Measurements from ENCODE around the gene STARD5. TPM values are rescaled to one million over a fixed set of nuclear protein-coding genes. Genes with fewer than 3 reads are reported as not detected.

The STARD5 gene
- polyA plus RNA-seq, 3 donors: 3.3 to 5.7 (median 5.3) TPM

GRCh38 chr15:81339321-81339720 is 15.4 kb upstream of the STARD5 start:
- no peak for DNase-seq (ENCODE audit: extremely low read depth in 1 of 11, low read depth in 9 of 11, low spot score in 4 of 11)

- DNase-seq (ENCODE audit: extremely low read depth in 1 of 11, low read depth in 9 of 11, low spot score in 4 of 11): peak in 7 of 11 donors; percentile 17 to 46 (median 34)
Measured at GRCh38 chr15:81338170-81339007, 14.4 kb upstream of the STARD5 start.

- no peak for DNase-seq (ENCODE audit: extremely low read depth in 1 of 11, low read depth in 9 of 11, low spot score in 4 of 11)
Measured at GRCh38 chr15:81337713-81338157, 13.8 kb upstream of the STARD5 start.

GRCh38 chr15:81337241-81337640 is 13.3 kb upstream of the STARD5 start:
- no peak for DNase-seq (ENCODE audit: extremely low read depth in 1 of 11, low read depth in 9 of 11, low spot score in 4 of 11)

GRCh38 chr15:81336568-81336967 is 12.6 kb upstream of the STARD5 start:
- DNase-seq (ENCODE audit: extremely low read depth in 1 of 11, low read depth in 9 of 11, low spot score in 4 of 11): no peak

GRCh38 chr15:81335631-81336030 is 11.7 kb upstream of the STARD5 start:
- DNase-seq (ENCODE audit: extremely low read depth in 1 of 11, low read depth in 9 of 11, low spot score in 4 of 11): no peak

- no peak for DNase-seq (ENCODE audit: extremely low read depth in 1 of 11, low read depth in 9 of 11, low spot score in 4 of 11)
Measured at GRCh38 chr15:81334768-81335435, 11.0 kb upstream of the STARD5 start.

GRCh38 chr15:81333363-81333762 is 9.4 kb upstream of the STARD5 start:
- DNase-seq (ENCODE audit: extremely low read depth in 1 of 11, low read depth in 9 of 11, low spot score in 4 of 11): no peak

GRCh38 chr15:81332326-81332725 is 8.4 kb upstream of the STARD5 start:
- DNase-seq (ENCODE audit: extremely low read depth in 1 of 11, low read depth in 9 of 11, low spot score in 4 of 11): no peak

- no peak for DNase-seq (ENCODE audit: extremely low read depth in 1 of 11, low read depth in 9 of 11, low spot score in 4 of 11)
Measured at GRCh38 chr15:81331600-81331999, 7.7 kb upstream of the STARD5 start.

- DNase-seq (ENCODE audit: extremely low read depth in 1 of 11, low read depth in 9 of 11, low spot score in 4 of 11): peak in 1 of 11 donors; percentile 5
Measured at GRCh38 chr15:81331141-81331540, 7.2 kb upstream of the STARD5 start.

GRCh38 chr15:81330366-81331090 is 6.6 kb upstream of the STARD5 start:
- DNase-seq (ENCODE audit: extremely low read depth in 1 of 11, low read depth in 9 of 11, low spot score in 4 of 11): no peak

- DNase-seq (ENCODE audit: extremely low read depth in 1 of 11, low read depth in 9 of 11, low spot score in 4 of 11): no peak
Measured at GRCh38 chr15:81329446-81329845, 5.5 kb upstream of the STARD5 start.

- DNase-seq (ENCODE audit: extremely low read depth in 1 of 11, low read depth in 9 of 11, low spot score in 4 of 11): no peak
Measured at GRCh38 chr15:81327516-81327915, 3.6 kb upstream of the STARD5 start.

GRCh38 chr15:81326466-81327212 is 2.7 kb upstream of the STARD5 start:
- no peak for DNase-seq (ENCODE audit: extremely low read depth in 1 of 11, low read depth in 9 of 11, low spot score in 4 of 11)

- peak in 2 of 11 donors; percentile 9 to 11 for DNase-seq (ENCODE audit: extremely low read depth in 1 of 11, low read depth in 9 of 11, low spot score in 4 of 11)
Measured at GRCh38 chr15:81323559-81323943, 390 bp downstream of the STARD5 start.

GRCh38 chr15:81322676-81323253 is 1.2 kb downstream of the STARD5 start:
- no peak for DNase-seq (ENCODE audit: extremely low read depth in 1 of 11, low read depth in 9 of 11, low spot score in 4 of 11)

GRCh38 chr15:81321667-81322066 is 2.3 kb downstream of the STARD5 start:
- DNase-seq (ENCODE audit: extremely low read depth in 1 of 11, low read depth in 9 of 11, low spot score in 4 of 11): no peak

- no peak for DNase-seq (ENCODE audit: extremely low read depth in 1 of 11, low read depth in 9 of 11, low spot score in 4 of 11)
Measured at GRCh38 chr15:81317642-81318017, 6.3 kb downstream of the STARD5 start.

Data from renal cortex interstitium (tissue), 11 donors.